Activated naive CD4-positive, alpha-beta T cell treated with anti-CD3 and anti-CD28 coated beads for 36 hours (primary cell): Measurements from ENCODE around the gene COL11A1. TPM values are rescaled to one million over a fixed set of nuclear protein-coding genes. Genes with fewer than 3 reads are reported as not detected.
"Not testable (repeated sequence)": the region's sequence is repeated elsewhere in the genome, so short reads cannot be mapped to it uniquely, and the experiment has no call there.

ENCODE experiments used
- CTCF ChIA-PET: fragments of 350-600 bp; sonication (Branson Sonifier 250); formaldehyde crosslinking; loops from one replicate; lab custom pipeline; 2021; ENCODE audit warnings: antibody characterized with exemption; lab: Charles Lee
- DNase-seq: peaks from one replicate; pipeline ENCODE4 v3.0.0-alpha.2; 2020
- H3K27ac Mint-ChIP-seq: one replicate; pipeline ENCODE4 v1.8.0; 2021; ENCODE audit warnings: mild to moderate bottlenecking, mixed read lengths
- H3K27me3 Mint-ChIP-seq: one replicate; pipeline ENCODE4 v1.8.0; 2021; ENCODE audit warnings: low read depth, mixed read lengths
- H3K36me3 Mint-ChIP-seq: one replicate; pipeline ENCODE4 v1.8.0; 2021; ENCODE audit warnings: low read depth, mixed read lengths
- H3K4me1 Mint-ChIP-seq: one replicate; pipeline ENCODE4 v1.8.0; 2021; ENCODE audit warnings: low read depth, mixed read lengths
- H3K4me3 Mint-ChIP-seq: one replicate; pipeline ENCODE4 v1.8.0; 2021; ENCODE audit warnings: mild to moderate bottlenecking, moderate library complexity, mixed read lengths
- H3K9me3 Mint-ChIP-seq: one replicate; pipeline ENCODE4 v1.8.0; 2021; ENCODE audit warnings: mixed read lengths
- intact Hi-C: fragments of 100-400 bp; cut with micrococcal nuclease; formaldehyde crosslinking; loops from one replicate; pipeline ENCODE4 v1.15.1; 2023
- total RNA-seq, 2 experiments: library from RNA; stranded (reverse); gene quantifications; one replicate each; pipeline ENCODE4 v1.2.3, GENCODE V29; 2021

The COL11A1 gene
- not detected for total RNA-seq

GRCh38 chr1:103108376-103109150, at the start of gene COL11A1:
TSS of gene COL11A1 (minus strand) at chr1:103108522. CDS start at chr1:103108178, 344 bp downstream.
- H3K9me3 Mint-ChIP-seq: no peaks in the 10 kb centered on the region
- H3K27ac Mint-ChIP-seq: no peak within 1 kb of the TSS
- intact Hi-C loops: no loop called here
- H3K27me3 Mint-ChIP-seq: peaks cover 30% of the 10 kb centered on the region
- H3K4me3 Mint-ChIP-seq: no peak within 1 kb of the TSS
- no peaks in the 10 kb centered on the region for H3K36me3 Mint-ChIP-seq
- DNase-seq: no peak
- peaks cover 9% of the 10 kb centered on the region for H3K4me1 Mint-ChIP-seq
- CTCF ChIA-PET: no interaction called here

- H3K27ac Mint-ChIP-seq: no peak overlapping the region
- intact Hi-C loops: no loop called here
- no peak overlapping the region for H3K4me3 Mint-ChIP-seq
- no peaks in the 10 kb centered on the region for H3K9me3 Mint-ChIP-seq
- no peak for DNase-seq
- H3K27me3 Mint-ChIP-seq: no peaks in the 10 kb centered on the region
- no peaks in the 10 kb centered on the region for H3K36me3 Mint-ChIP-seq
- CTCF ChIA-PET: no interaction called here
- H3K4me1 Mint-ChIP-seq: no peaks in the 10 kb centered on the region
These were observed 48.6 kb upstream of the COL11A1 start for GRCh38 chr1:103156966-103157365.

GRCh38 chr1:103146166-103146565, 37.8 kb upstream of the COL11A1 start:
- H3K36me3 Mint-ChIP-seq: no peaks in the 10 kb centered on the region
- intact Hi-C loops: no loop called here
- H3K4me3 Mint-ChIP-seq: no peak overlapping the region
- H3K27me3 Mint-ChIP-seq: no peaks in the 10 kb centered on the region
- H3K9me3 Mint-ChIP-seq: no peaks in the 10 kb centered on the region
- no peak for DNase-seq
- no peaks in the 10 kb centered on the region for H3K4me1 Mint-ChIP-seq
- CTCF ChIA-PET: no interaction called here
- H3K27ac Mint-ChIP-seq: no peak overlapping the region

- Mint-ChIP-seq H3K27me3 (no peaks in the 10 kb centered on the region), H3K27ac (no peak overlapping the region), H3K9me3 (no peaks in the 10 kb centered on the region), H3K4me1 (no peaks in the 10 kb centered on the region), H3K4me3 (no peak overlapping the region), H3K36me3 (no peaks in the 10 kb centered on the region)
- no peak for DNase-seq
- CTCF ChIA-PET: no interaction called here
- intact Hi-C loops: no loop called here
These were observed 37.1 kb upstream of the COL11A1 start for GRCh38 chr1:103145449-103145848.

GRCh38 chr1:103144681-103145080, 36.4 kb upstream of the COL11A1 start:
- Mint-ChIP-seq H3K27ac (no peak overlapping the region), H3K27me3 (no peaks in the 10 kb centered on the region), H3K4me1 (no peaks in the 10 kb centered on the region), H3K36me3 (no peaks in the 10 kb centered on the region), H3K4me3 (no peak overlapping the region), H3K9me3 (no peaks in the 10 kb centered on the region)
- intact Hi-C loops: no loop called here
- CTCF ChIA-PET: no interaction called here
- DNase-seq: no peak

GRCh38 chr1:103142461-103142860, 34.1 kb upstream of the COL11A1 start:
- no peak for DNase-seq
- peaks cover 3% of the 10 kb centered on the region for H3K9me3 Mint-ChIP-seq
- no peak overlapping the region for H3K4me3 Mint-ChIP-seq
- no peaks in the 10 kb centered on the region for H3K36me3 Mint-ChIP-seq
- intact Hi-C loops: no loop called here
- no peaks in the 10 kb centered on the region for H3K4me1 Mint-ChIP-seq
- no peak overlapping the region for H3K27ac Mint-ChIP-seq
- CTCF ChIA-PET: no interaction called here
- H3K27me3 Mint-ChIP-seq: no peaks in the 10 kb centered on the region

GRCh38 chr1:103129796-103130195, 21.5 kb upstream of the COL11A1 start:
- Mint-ChIP-seq H3K9me3 (peaks cover 6% of the 10 kb centered on the region), H3K27me3 (no peaks in the 10 kb centered on the region), H3K4me3 (no peak overlapping the region), H3K27ac (no peak overlapping the region), H3K36me3 (no peaks in the 10 kb centered on the region), H3K4me1 (no peaks in the 10 kb centered on the region)
- CTCF ChIA-PET: no interaction called here
- intact Hi-C loops: no loop called here
- no peak for DNase-seq

- Mint-ChIP-seq H3K9me3 (peaks cover 5% of the 10 kb centered on the region), H3K4me3 (no peak overlapping the region), H3K4me1 (no peaks in the 10 kb centered on the region), H3K27ac (no peak overlapping the region), H3K36me3 (no peaks in the 10 kb centered on the region), H3K27me3 (no peaks in the 10 kb centered on the region)
- no peak for DNase-seq
- intact Hi-C loops: no loop called here
- CTCF ChIA-PET: no interaction called here
These were observed 20.9 kb upstream of the COL11A1 start for GRCh38 chr1:103129255-103129654.

- intact Hi-C loops, H3K4me3 Mint-ChIP-seq, H3K36me3 Mint-ChIP-seq, CTCF ChIA-PET, H3K27ac Mint-ChIP-seq, H3K4me1 Mint-ChIP-seq, DNase-seq, H3K9me3 Mint-ChIP-seq, H3K27me3 Mint-ChIP-seq: not testable (repeated sequence)
These were observed 19.9 kb upstream of the COL11A1 start for GRCh38 chr1:103128256-103128655.

GRCh38 chr1:103125219-103125618, 16.9 kb upstream of the COL11A1 start:
- H3K27ac Mint-ChIP-seq: no peak overlapping the region
- no peaks in the 10 kb centered on the region for H3K36me3 Mint-ChIP-seq
- CTCF ChIA-PET: no interaction called here
- DNase-seq: no peak
- peaks cover 5% of the 10 kb centered on the region for H3K9me3 Mint-ChIP-seq
- intact Hi-C loops: no loop called here
- H3K4me1 Mint-ChIP-seq: no peaks in the 10 kb centered on the region
- H3K4me3 Mint-ChIP-seq: no peak overlapping the region
- no peaks in the 10 kb centered on the region for H3K27me3 Mint-ChIP-seq

- H3K4me1 Mint-ChIP-seq: no peaks in the 10 kb centered on the region
- H3K9me3 Mint-ChIP-seq: peaks cover 5% of the 10 kb centered on the region
- no peaks in the 10 kb centered on the region for H3K36me3 Mint-ChIP-seq
- DNase-seq: no peak
- no peaks in the 10 kb centered on the region for H3K27me3 Mint-ChIP-seq
- no peak overlapping the region for H3K27ac Mint-ChIP-seq
- CTCF ChIA-PET: no interaction called here
- H3K4me3 Mint-ChIP-seq: no peak overlapping the region
- intact Hi-C loops: no loop called here
These were observed 14.8 kb upstream of the COL11A1 start for GRCh38 chr1:103122983-103123720.

- CTCF ChIA-PET: no interaction called here
- Mint-ChIP-seq H3K4me3 (no peak overlapping the region), H3K27me3 (no peaks in the 10 kb centered on the region), H3K9me3 (peaks cover 1% of the 10 kb centered on the region), H3K36me3 (no peaks in the 10 kb centered on the region), H3K4me1 (no peaks in the 10 kb centered on the region), H3K27ac (no peak overlapping the region)
- DNase-seq: no peak
- intact Hi-C loops: no loop called here
These were observed 12.7 kb upstream of the COL11A1 start for GRCh38 chr1:103120981-103121380.

GRCh38 chr1:103112546-103112945, 4.2 kb upstream of the COL11A1 start:
- no peaks in the 10 kb centered on the region for H3K9me3 Mint-ChIP-seq
- CTCF ChIA-PET: no interaction called here
- H3K4me3 Mint-ChIP-seq: no peak overlapping the region
- intact Hi-C loops: no loop called here
- DNase-seq: no peak
- no peak overlapping the region for H3K27ac Mint-ChIP-seq
- no peaks in the 10 kb centered on the region for H3K36me3 Mint-ChIP-seq
- peaks cover 3% of the 10 kb centered on the region for H3K4me1 Mint-ChIP-seq
- H3K27me3 Mint-ChIP-seq: peaks cover 20% of the 10 kb centered on the region
